B cell (primary cell): ENCODE data around the gene SPTLC2. TPM values are rescaled to one million over a fixed set of nuclear protein-coding genes. Genes with fewer than 3 reads are reported as not detected.
A peak's percentile ranks its signal among the peaks of the same experiment; 100 is the strongest.

Experiments
- ATAC-seq: fragments of 200-7000 bp; cut with Tn5 transposase; one replicate; pipeline ENCODE4 v1.10.0; 2021; ENCODE audit warnings: low read depth, mild to moderate bottlenecking, moderate number of reproducible peaks, moderate library complexity
- CTCF ChIA-PET: fragments of 350-600 bp; sonication (Branson Sonifier 250); formaldehyde crosslinking; loops from one replicate; lab custom pipeline; 2021; ENCODE audit warnings: antibody characterized with exemption, inconsistent platforms; lab: Charles Lee
- POLR2A ChIA-PET: fragments of 350-600 bp; sonication (Branson Sonifier 250); formaldehyde crosslinking; loops from one replicate; lab custom pipeline; 2021; ENCODE audit warnings: antibody characterized with exemption; lab: Charles Lee
- DNase-seq: peaks from one replicate; pipeline ENCODE4 v3.0.0; 2013
- H2AFZ ChIP-seq: 2 replicates; pipeline ENCODE4 v1.6.1; 2012; ENCODE audit warnings: mild to moderate bottlenecking, low read depth, low read length; ENCODE audit not compliant: insufficient read depth, poor library complexity, severe bottlenecking
- H3K27ac ChIP-seq, 2 donors: 1 replicate in 1 of 2; 2 replicates in 1 of 2; pipeline ENCODE4 v1.5.1; 2012 to 2013; ENCODE audit warnings: low read length in 2 of 2, mild to moderate bottlenecking in 2 of 2, moderate library complexity in 1 of 2
- H3K27me3 ChIP-seq, 4 experiments: fragments of 200-600 bp in 1 of 4; sonication (generic) in 1 of 4; replicated peaks in 1 of 4; 1 replicate in 2 of 4; 2 replicates in 2 of 4; pipeline versions ENCODE4 v1.6.1 to v1.7.0; 2013 to 2016; ENCODE audit warnings: low read length in 3 of 4, mild to moderate bottlenecking in 2 of 4, mixed read lengths in 1 of 4, moderate library complexity in 1 of 4; ENCODE audit not compliant: insufficient read depth in 4 of 4, control insufficient read depth in 3 of 4; ENCODE audit errors: control extremely low read depth in 1 of 4
- H3K36me3 ChIP-seq, 2 experiments: replicated peaks in 1 of 2; 1 replicate in 1 of 2; 2 replicates in 1 of 2; pipeline versions ENCODE4 v1.6.1 to v1.7.1; 2013; ENCODE audit warnings: low read length in 1 of 2; ENCODE audit not compliant: insufficient read depth in 2 of 2, control insufficient read depth in 1 of 2; ENCODE audit errors: control extremely low read depth in 1 of 2, extremely low read depth in 1 of 2
- H3K4me1 ChIP-seq, 2 donors: fragments of 200-600 bp in 1 of 2; sonication (generic) in 1 of 2; 1 replicate in 1 of 2; 2 replicates in 1 of 2; pipeline versions ENCODE4 v1.5.1 to v1.6.1; 2013 to 2017; ENCODE audit warnings: low read length in 2 of 2; ENCODE audit not compliant: control insufficient read depth in 2 of 2, insufficient read depth in 2 of 2
- H3K4me2 ChIP-seq: replicated peaks from 2 replicates; pipeline ENCODE3; 2012; ENCODE audit warnings: mild to moderate bottlenecking, low read depth, low read length; ENCODE audit not compliant: poor library complexity, severe bottlenecking
- H3K4me3 ChIP-seq, 5 experiments: fragments of 200-600 bp in 1 of 5; sonication (generic) in 1 of 5; 1 replicate in 3 of 5; 2 replicates in 2 of 5; pipeline versions ENCODE4 v1.5.1 to v1.7.0; 2011 to 2016; ENCODE audit warnings: low read length in 4 of 5, mild to moderate bottlenecking in 4 of 5, low read depth in 2 of 5, control low read depth in 1 of 5, moderate library complexity in 1 of 5; ENCODE audit not compliant: insufficient read depth in 1 of 5; ENCODE audit errors: control extremely low read depth in 1 of 5, extremely low read depth in 1 of 5
- H3K79me2 ChIP-seq: fragments of 200-600 bp; sonication (generic); one replicate; pipeline ENCODE4 v1.6.0; 2016; ENCODE audit warnings: low read length; ENCODE audit not compliant: control insufficient read depth, insufficient read depth
- H3K9ac ChIP-seq: fragments of 200-600 bp; sonication (generic); 2 replicates; pipeline ENCODE4 v1.6.1; 2017; ENCODE audit warnings: mild to moderate bottlenecking, low read length, moderate library complexity
- H3K9me3 ChIP-seq, 3 donors: one replicate each; pipeline versions ENCODE4 v1.6.1 to v1.7.1; 2013; ENCODE audit warnings: low read length in 2 of 3; ENCODE audit not compliant: control insufficient read depth in 2 of 3, insufficient read depth in 1 of 3; ENCODE audit errors: control extremely low read depth in 1 of 3
- H4K20me1 ChIP-seq: 2 replicates; pipeline ENCODE4 v1.6.0; 2012; ENCODE audit warnings: mild to moderate bottlenecking, low read length; ENCODE audit not compliant: insufficient read depth, control insufficient read depth, poor library complexity, severe bottlenecking
- H3K27ac Mint-ChIP-seq: one replicate; pipeline ENCODE4 v1.8.0; 2021; ENCODE audit warnings: mixed read lengths
- H3K27me3 Mint-ChIP-seq: one replicate; pipeline ENCODE4 v1.8.0; 2021; ENCODE audit warnings: mixed read lengths
- H3K4me1 Mint-ChIP-seq: one replicate; pipeline ENCODE4 v1.8.0; 2021; ENCODE audit warnings: mixed read lengths
- H3K4me3 Mint-ChIP-seq: one replicate; pipeline ENCODE4 v1.8.0; 2021; ENCODE audit warnings: mixed read lengths
- H3K9me3 Mint-ChIP-seq: one replicate; pipeline ENCODE4 v1.8.0; 2022; ENCODE audit warnings: mixed read lengths; ENCODE audit not compliant: insufficient read depth
- EZH2 ChIP-seq: IDR thresholded peaks from 2 replicates; pipeline ENCODE4 v1.6.1; 2012; ENCODE audit warnings: borderline replicate concordance, low read depth, mild to moderate bottlenecking, moderate library complexity, low read length; ENCODE audit not compliant: insufficient read depth, poor library complexity, severe bottlenecking
- WGBS: methylation state at CpG from one replicate; pipeline ENCODE4 v1.1.5; 2013; ENCODE audit warnings: missing lambda C conversion rate; ENCODE audit not compliant: insufficient coverage; 5-methylcytosine and 5-hydroxymethylcytosine counted together
- intact Hi-C: fragments of 100-400 bp; cut with micrococcal nuclease; formaldehyde crosslinking; loops from one replicate; pipeline ENCODE4 v1.10.0; 2022
- polyA plus RNA-seq: library from polyadenylated mRNA; depleted of rRNA; stranded (reverse); fragments of >200 nt; gene quantifications from 2 replicates; pipeline ENCODE4 v1.2.3, GENCODE V29; 2012
- total RNA-seq, 2 donors: library from RNA; stranded (reverse); fragments of 120-200 nt in 1 of 2; gene quantifications; 1 replicate in 1 of 2; 2 replicates in 1 of 2; pipeline versions ENCODE4 v1.2.3 to v1.2.4, GENCODE V29; 2013 to 2022
- TF ChIP-seq, protein P1 (sequence below): fragments of 200-600 bp; IDR thresholded peaks from one replicate; pipeline ENCODE4 v1.8.0; 2022; ENCODE audit warnings: antibody characterized with exemption, mild to moderate bottlenecking

The SPTLC2 gene
- total and polyA plus RNA-seq, 2 donors (not counting 1 experiment from before 2014, with no cell fraction given), result 9.4 to 41.4 TPM

DNA sequence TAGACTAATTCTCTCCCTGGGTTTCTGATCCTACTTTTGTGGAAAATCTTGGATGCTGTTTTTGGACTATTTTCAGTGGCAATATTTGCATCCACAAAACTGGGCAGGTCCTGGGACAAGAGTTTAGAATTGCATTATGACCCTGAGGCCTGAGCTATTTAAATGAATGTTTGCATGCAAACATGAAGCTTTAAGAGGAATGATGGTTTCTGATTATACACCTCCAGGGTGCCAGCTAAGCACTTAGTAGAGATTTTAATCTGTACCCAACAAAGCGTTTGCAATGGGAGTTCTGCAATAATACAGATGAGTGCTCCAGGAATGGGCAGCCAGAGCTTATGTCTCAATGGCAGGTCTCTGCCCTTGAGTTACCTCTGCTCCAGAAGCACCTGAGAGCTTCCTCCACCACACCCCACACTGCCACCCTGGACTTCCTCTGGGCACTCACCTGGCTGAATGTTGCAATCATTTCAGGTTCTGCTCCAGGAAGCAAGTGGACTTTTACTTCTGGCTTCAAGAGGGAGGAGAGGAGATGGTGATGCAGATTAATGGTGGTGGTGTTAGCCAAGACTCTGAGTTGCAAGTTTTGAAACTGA is 6.0 kb upstream of the SPTLC2 start:
- Histone ChIP-seq H2AFZ (no peak overlapping the region), H3K27me3 (no peaks in the 10 kb centered on the region), H4K20me1 (no peaks in the 10 kb centered on the region), H3K79me2 (no peaks in the 10 kb centered on the region), H3K9me3 (no peaks in the 10 kb centered on the region), H3K36me3 (no peaks in the 10 kb centered on the region), H3K4me3 (no peak overlapping the region), H3K4me1 (no peaks in the 10 kb centered on the region), H3K9ac (no peak overlapping the region), H3K27ac (no peak overlapping the region), H3K4me2 (no peak overlapping the region)
- ChIA-PET POLR2A (no interaction called here), CTCF (no interaction called here)
- Mint-ChIP-seq H3K9me3 (no peaks in the 10 kb centered on the region), H3K27me3 (peaks cover 2% of the 10 kb centered on the region), H3K4me3 (no peak overlapping the region), H3K4me1 (peaks cover 2% of the 10 kb centered on the region), H3K27ac (no peak overlapping the region)
- no peak for TF ChIP-seq EZH2
- TF ChIP-seq, protein P1, sequence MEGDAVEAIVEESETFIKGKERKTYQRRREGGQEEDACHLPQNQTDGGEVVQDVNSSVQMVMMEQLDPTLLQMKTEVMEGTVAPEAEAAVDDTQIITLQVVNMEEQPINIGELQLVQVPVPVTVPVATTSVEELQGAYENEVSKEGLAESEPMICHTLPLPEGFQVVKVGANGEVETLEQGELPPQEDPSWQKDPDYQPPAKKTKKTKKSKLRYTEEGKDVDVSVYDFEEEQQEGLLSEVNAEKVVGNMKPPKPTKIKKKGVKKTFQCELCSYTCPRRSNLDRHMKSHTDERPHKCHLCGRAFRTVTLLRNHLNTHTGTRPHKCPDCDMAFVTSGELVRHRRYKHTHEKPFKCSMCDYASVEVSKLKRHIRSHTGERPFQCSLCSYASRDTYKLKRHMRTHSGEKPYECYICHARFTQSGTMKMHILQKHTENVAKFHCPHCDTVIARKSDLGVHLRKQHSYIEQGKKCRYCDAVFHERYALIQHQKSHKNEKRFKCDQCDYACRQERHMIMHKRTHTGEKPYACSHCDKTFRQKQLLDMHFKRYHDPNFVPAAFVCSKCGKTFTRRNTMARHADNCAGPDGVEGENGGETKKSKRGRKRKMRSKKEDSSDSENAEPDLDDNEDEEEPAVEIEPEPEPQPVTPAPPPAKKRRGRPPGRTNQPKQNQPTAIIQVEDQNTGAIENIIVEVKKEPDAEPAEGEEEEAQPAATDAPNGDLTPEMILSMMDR, result no peak
- DNase-seq (no peak), ATAC-seq (no peak)
- intact Hi-C loops, result no loop called here
- 0% methylated on average over 1 of the region's 1 CpG for WGBS

DNA sequence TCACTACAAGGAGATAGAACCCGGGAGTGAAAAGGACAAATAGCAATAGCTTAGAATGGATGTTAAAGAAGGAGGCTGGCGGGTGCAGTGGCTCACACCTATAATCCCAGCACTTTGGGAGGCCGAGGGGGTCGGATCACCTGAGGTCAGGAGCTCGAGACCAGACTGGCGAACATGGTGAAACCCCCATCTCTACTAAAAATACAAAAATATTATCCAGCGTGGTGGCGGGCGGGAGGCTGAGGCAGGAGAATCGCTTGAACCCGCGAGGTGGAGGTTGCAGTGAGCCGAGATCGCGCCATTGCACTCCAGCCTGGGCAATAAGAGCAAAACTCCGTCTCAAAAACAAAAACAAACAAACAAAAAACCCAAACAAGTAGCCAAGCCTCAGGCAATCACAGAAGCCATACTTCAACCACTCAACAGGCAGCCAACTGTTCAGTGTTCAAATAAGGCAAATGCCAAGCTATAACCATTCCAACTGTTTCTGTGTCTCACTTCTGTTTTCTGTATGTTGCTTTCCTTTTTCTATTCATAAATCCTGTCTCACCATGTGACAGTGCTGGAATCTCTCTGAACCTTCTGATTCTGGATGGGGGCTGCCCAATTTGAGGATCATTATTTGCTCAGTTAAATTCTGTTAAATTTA is 3.9 kb upstream of the SPTLC2 start:
- H4K20me1 ChIP-seq, result peaks cover 6% of the 10 kb centered on the region
- WGBS, result 93% methylated on average over 14 of the region's 16 CpGs
- ATAC-seq (no peak), DNase-seq (no peak)
- CTCF ChIA-PET, result no interaction called here
- intact Hi-C loops, result no loop called here
- no peak overlapping the region for H3K9ac ChIP-seq
- Mint-ChIP-seq H3K27me3 (no peaks in the 10 kb centered on the region), H3K9me3 (no peaks in the 10 kb centered on the region), H3K4me1 (peaks cover 10% of the 10 kb centered on the region), H3K4me3 (no peak overlapping the region), H3K27ac (peak overlapping the region; percentile 13)
- TF ChIP-seq, protein P1, result no peak
- no peak for TF ChIP-seq EZH2
- POLR2A ChIA-PET, result interaction anchor here (0.7 to 1.3 kb wide), 3 partner anchors 13 to 173 kb away, joined by 3 to 5 read pairs (median 3); no protein-coding TSS in a partner anchor
- H3K27me3 ChIP-seq, result no peaks in the 10 kb centered on the region
- H3K4me2 ChIP-seq, result no peak overlapping the region
- H3K79me2 ChIP-seq, result peaks cover 12% of the 10 kb centered on the region
- peaks cover 0 to 8% of the 10 kb centered on the region in 2 donors for H3K4me1 ChIP-seq
- H3K36me3 ChIP-seq, result no peaks in the 10 kb centered on the region
- no peak overlapping the region for H3K27ac ChIP-seq
- H3K4me3 ChIP-seq, result no peak overlapping the region
- H3K9me3 ChIP-seq, result no peaks in the 10 kb centered on the region
- no peak overlapping the region for H2AFZ ChIP-seq
